Measurements from ENCODE around the gene SNX12.

DNA sequence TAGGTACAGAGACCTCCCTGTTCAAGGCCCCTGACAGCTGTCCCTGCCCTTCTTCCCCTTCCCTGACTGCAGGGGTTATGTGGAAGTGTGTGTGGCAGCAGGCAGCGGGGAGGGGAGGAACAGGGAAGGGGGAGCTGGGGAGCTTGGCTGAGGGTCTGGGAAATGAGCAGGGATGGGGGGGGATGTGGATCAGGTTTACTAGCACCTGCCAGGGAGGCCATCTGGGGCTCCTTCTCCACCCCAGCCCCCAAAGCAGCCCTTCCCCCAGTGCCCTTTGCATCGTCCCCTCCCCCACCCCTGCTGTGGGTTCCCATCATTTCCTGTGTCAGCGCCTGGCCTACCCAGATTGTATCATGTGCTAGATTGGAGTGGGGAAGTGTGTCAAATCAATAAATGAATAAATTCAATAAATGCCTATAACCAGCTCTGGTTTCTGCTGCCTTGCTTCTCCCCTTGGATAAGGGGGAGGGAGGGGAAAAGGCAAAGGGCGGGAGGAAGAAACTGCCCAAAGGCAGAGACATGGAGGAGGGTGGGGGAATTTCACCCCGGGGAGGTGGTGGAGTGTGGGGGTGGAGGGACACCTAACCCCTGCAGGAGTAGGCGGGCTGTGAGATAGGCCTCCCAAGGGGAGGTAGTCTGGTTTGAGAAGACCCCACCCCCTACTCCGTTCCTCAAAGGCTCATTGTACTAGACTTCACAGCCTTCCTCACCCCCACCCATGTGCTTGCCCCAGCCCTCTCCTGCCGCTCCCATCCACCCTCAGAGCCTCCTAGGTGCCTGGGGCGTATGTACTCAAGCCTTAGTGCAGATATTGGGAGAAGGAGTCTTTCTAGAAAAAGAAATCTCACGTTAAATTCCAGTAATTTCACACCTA is 35.2 kb upstream of the SNX12 start:
- TF ChIP-seq, protein P1, sequence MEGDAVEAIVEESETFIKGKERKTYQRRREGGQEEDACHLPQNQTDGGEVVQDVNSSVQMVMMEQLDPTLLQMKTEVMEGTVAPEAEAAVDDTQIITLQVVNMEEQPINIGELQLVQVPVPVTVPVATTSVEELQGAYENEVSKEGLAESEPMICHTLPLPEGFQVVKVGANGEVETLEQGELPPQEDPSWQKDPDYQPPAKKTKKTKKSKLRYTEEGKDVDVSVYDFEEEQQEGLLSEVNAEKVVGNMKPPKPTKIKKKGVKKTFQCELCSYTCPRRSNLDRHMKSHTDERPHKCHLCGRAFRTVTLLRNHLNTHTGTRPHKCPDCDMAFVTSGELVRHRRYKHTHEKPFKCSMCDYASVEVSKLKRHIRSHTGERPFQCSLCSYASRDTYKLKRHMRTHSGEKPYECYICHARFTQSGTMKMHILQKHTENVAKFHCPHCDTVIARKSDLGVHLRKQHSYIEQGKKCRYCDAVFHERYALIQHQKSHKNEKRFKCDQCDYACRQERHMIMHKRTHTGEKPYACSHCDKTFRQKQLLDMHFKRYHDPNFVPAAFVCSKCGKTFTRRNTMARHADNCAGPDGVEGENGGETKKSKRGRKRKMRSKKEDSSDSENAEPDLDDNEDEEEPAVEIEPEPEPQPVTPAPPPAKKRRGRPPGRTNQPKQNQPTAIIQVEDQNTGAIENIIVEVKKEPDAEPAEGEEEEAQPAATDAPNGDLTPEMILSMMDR (conservative IDR thresholded peaks at IDR 0.05; ENCODE audit: low read depth, low read length): no peak
- no peak for TF ChIP-seq EZH2 (IDR thresholded peaks at IDR 0.05; ENCODE audit: low read length, unreplicated experiment)
- no peak for TF ChIP-seq EZH2phosphoT487 (IDR thresholded peaks at IDR 0.05; ENCODE audit: borderline replicate concordance, low read length)

All from PC-3 (cell line).